Measurements from ENCODE around the gene DLGAP1.

The DLGAP1 gene

DNA sequence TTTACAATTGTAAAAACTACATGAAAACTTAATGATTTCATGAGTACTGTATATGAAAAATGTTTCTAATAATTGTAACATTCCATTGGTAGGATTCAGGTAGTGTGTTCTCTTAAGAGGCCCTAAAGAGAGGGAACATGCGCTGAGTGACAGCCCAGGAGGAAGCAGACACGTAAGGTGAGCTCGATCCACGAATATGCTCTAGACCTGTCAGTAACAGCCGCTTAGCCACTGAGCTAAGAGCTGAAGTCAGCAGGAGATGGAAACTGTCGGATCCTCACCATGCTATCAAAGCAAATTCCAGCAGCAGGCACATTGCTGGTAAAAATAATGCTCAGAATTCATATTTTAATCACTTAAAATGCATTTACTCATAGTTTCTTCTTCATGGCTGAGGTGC, 658.7 kb downstream of the DLGAP1 start:
- no peak overlapping the region for H3K27ac ChIP-seq (ENCODE audit: low read depth, low read length, poor library complexity, severe bottlenecking)
- no peaks in the 10 kb centered on the region for H3F3A ChIP-seq (ENCODE audit: insufficient read depth, low read length)
- no peak for TF ChIP-seq EZH2 (IDR thresholded peaks at IDR 0.05; ENCODE audit: borderline replicate concordance, low read length)
- TF ChIP-seq, protein P1, sequence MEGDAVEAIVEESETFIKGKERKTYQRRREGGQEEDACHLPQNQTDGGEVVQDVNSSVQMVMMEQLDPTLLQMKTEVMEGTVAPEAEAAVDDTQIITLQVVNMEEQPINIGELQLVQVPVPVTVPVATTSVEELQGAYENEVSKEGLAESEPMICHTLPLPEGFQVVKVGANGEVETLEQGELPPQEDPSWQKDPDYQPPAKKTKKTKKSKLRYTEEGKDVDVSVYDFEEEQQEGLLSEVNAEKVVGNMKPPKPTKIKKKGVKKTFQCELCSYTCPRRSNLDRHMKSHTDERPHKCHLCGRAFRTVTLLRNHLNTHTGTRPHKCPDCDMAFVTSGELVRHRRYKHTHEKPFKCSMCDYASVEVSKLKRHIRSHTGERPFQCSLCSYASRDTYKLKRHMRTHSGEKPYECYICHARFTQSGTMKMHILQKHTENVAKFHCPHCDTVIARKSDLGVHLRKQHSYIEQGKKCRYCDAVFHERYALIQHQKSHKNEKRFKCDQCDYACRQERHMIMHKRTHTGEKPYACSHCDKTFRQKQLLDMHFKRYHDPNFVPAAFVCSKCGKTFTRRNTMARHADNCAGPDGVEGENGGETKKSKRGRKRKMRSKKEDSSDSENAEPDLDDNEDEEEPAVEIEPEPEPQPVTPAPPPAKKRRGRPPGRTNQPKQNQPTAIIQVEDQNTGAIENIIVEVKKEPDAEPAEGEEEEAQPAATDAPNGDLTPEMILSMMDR (IDR thresholded peaks at IDR 0.05; ENCODE audit: low read length) = no peak
- no peaks in the 10 kb centered on the region for H3K9me3 ChIP-seq (ENCODE audit: low read length)
- no peaks in the 10 kb centered on the region for H3K9me2 ChIP-seq (ENCODE audit: low read depth, low read length)
- no peak overlapping the region for H3K4me3 ChIP-seq (ENCODE audit: low read depth, low read length, poor library complexity, severe bottlenecking)
- H3K4me1 ChIP-seq (ENCODE audit: insufficient read depth, low read length, severe bottlenecking) = no peaks in the 10 kb centered on the region
- H2AFZ ChIP-seq (ENCODE audit: low read length) = no peak overlapping the region
- no peak overlapping the region for H3K9ac ChIP-seq (ENCODE audit: low read length)
- no peaks in the 10 kb centered on the region for H3K79me2 ChIP-seq (ENCODE audit: insufficient read depth, low read length)
- H3K27me3 ChIP-seq (ENCODE audit: insufficient read depth, low read length) = no peaks in the 10 kb centered on the region
- H4K20me1 ChIP-seq (ENCODE audit: insufficient read depth, low read length) = no peaks in the 10 kb centered on the region
- H3K4me2 ChIP-seq (ENCODE audit: low read length) = no peak overlapping the region
- no peaks in the 10 kb centered on the region for H3K36me3 ChIP-seq (ENCODE audit: insufficient read depth, low read length)

- Histone ChIP-seq H3K4me3 (ENCODE audit: low read depth, low read length, poor library complexity, severe bottlenecking) (no peak overlapping the region), H3K9me3 (ENCODE audit: low read length) (no peaks in the 10 kb centered on the region), H3K9me2 (ENCODE audit: low read depth, low read length) (no peaks in the 10 kb centered on the region), H3K79me2 (ENCODE audit: insufficient read depth, low read length) (no peaks in the 10 kb centered on the region), H3K36me3 (ENCODE audit: insufficient read depth, low read length) (no peaks in the 10 kb centered on the region), H3K4me1 (ENCODE audit: insufficient read depth, low read length, severe bottlenecking) (no peaks in the 10 kb centered on the region), H3K4me2 (ENCODE audit: low read length) (no peak overlapping the region), H4K20me1 (ENCODE audit: insufficient read depth, low read length) (no peaks in the 10 kb centered on the region), H3K27me3 (ENCODE audit: insufficient read depth, low read length) (no peaks in the 10 kb centered on the region), H3K9ac (ENCODE audit: low read length) (no peak overlapping the region), H3F3A (ENCODE audit: insufficient read depth, low read length) (no peaks in the 10 kb centered on the region), H3K27ac (ENCODE audit: low read depth, low read length, poor library complexity, severe bottlenecking) (no peak overlapping the region), H2AFZ (ENCODE audit: low read length) (no peak overlapping the region)
- TF ChIP-seq, protein P1 (IDR thresholded peaks at IDR 0.05; ENCODE audit: low read length) = peak; percentile 10; the same call in 1 of the 2 replicates
- no peak for TF ChIP-seq EZH2 (IDR thresholded peaks at IDR 0.05; ENCODE audit: borderline replicate concordance, low read length)
Measured at GRCh38 chr18:3794537-3795348, 660.4 kb downstream of the DLGAP1 start.

- H3K4me2 ChIP-seq (ENCODE audit: low read length) = no peak overlapping the region
- TF ChIP-seq, protein P1 (IDR thresholded peaks at IDR 0.05; ENCODE audit: low read length) = no peak
- no peak for TF ChIP-seq EZH2 (IDR thresholded peaks at IDR 0.05; ENCODE audit: borderline replicate concordance, low read length)
- no peaks in the 10 kb centered on the region for H3K9me2 ChIP-seq (ENCODE audit: low read depth, low read length)
- H4K20me1 ChIP-seq (ENCODE audit: insufficient read depth, low read length) = no peaks in the 10 kb centered on the region
- H3K9ac ChIP-seq (ENCODE audit: low read length) = no peak overlapping the region
- no peaks in the 10 kb centered on the region for H3K79me2 ChIP-seq (ENCODE audit: insufficient read depth, low read length)
- H3K27ac ChIP-seq (ENCODE audit: low read depth, low read length, poor library complexity, severe bottlenecking) = no peak overlapping the region
- H3K4me3 ChIP-seq (ENCODE audit: low read depth, low read length, poor library complexity, severe bottlenecking) = no peak overlapping the region
- no peaks in the 10 kb centered on the region for H3K27me3 ChIP-seq (ENCODE audit: insufficient read depth, low read length)
- H3K9me3 ChIP-seq (ENCODE audit: low read length) = no peaks in the 10 kb centered on the region
- no peaks in the 10 kb centered on the region for H3K4me1 ChIP-seq (ENCODE audit: insufficient read depth, low read length, severe bottlenecking)
- H2AFZ ChIP-seq (ENCODE audit: low read length) = no peak overlapping the region
- no peaks in the 10 kb centered on the region for H3K36me3 ChIP-seq (ENCODE audit: insufficient read depth, low read length)
- no peaks in the 10 kb centered on the region for H3F3A ChIP-seq (ENCODE audit: insufficient read depth, low read length)
Measured at GRCh38 chr18:3793545-3793944, 661.6 kb downstream of the DLGAP1 start.

Measured in OCI-LY1 (cell line).